Kidney epithelial cell (primary cell): ENCODE measurements around the gene SUN5. TPM values are rescaled to one million over a fixed set of nuclear protein-coding genes. Genes with fewer than 3 reads are reported as not detected.
"Not testable (repeated sequence)": the region's sequence is repeated elsewhere in the genome, so short reads cannot be mapped to it uniquely, and the experiment has no call there.

Experiments used
- DNase-seq: peaks from one replicate; pipeline ENCODE4 v3.0.0-alpha.2; 2010; ENCODE audit warnings: low read depth
- H3K27me3 ChIP-seq: 2 replicates; pipeline ENCODE4 v1.6.0; 2011; ENCODE audit warnings: low read length; ENCODE audit not compliant: control insufficient read depth, insufficient read depth
- H3K36me3 ChIP-seq: 2 replicates; pipeline ENCODE4 v1.5.1; 2011; ENCODE audit warnings: low read length; ENCODE audit not compliant: control insufficient read depth, insufficient read depth
- H3K4me3 ChIP-seq: 2 replicates; pipeline ENCODE4 v1.5.1; 2011; ENCODE audit warnings: low read depth, mild to moderate bottlenecking, control low read depth, low read length
- total RNA-seq: library from RNA; depleted of rRNA; stranded (reverse); fragments of >200 nt; gene quantifications from 2 replicates; pipeline ENCODE4 v1.2.3, GENCODE V29; 2015
- TF ChIP-seq, protein P1 (sequence below): IDR thresholded peaks from 2 replicates; pipeline ENCODE4 v1.5.1; 2011; ENCODE audit warnings: mild to moderate bottlenecking, moderate library complexity, low read length, control low read depth, inconsistent platforms; ENCODE audit not compliant: insufficient read depth, poor library complexity, severe bottlenecking

The SUN5 gene
- total RNA-seq, 1 donor from 2014 or later = not detected

DNA sequence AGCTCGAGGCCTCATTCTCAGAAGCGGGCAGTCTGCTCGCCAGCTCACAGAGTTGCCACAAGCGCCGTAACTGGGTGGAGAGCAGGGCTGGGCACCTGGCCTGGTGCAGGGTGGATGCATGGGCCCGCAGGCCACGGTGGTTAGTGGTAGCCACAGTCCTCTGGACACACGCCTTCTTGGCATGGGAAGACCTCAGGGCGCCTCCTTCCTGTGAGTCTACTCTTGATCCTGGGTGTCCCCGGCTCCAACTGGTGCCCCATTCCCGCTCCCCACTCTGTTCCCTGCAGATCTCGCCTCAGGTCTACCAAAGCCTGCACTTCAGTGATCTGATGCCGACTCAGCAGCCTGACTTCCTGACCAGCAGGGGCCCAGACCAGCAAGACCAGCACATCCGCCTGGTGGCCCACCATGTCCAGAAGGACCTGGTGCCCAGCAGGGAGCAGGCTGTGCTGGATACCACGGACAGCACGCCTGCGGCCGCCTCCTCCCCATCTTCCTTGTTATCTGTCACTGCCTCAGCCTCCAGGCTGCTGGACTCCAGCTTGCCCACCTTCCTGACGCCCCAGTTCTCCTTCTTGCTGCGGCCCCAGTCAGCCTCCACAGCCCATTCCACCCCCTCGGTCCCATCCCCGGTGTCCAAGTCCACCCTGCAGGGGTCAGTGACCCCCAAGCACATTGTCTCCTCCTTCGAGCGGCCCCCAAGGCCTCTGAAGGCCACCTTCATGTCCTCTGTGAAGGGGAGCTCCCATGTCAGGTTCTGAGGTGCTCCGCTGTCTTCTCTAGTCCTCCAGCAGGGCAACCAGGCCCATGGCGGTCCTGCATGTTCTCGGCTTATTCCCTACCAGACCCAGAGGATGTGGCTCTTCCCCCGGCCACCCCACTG is 43.1 kb downstream of the SUN5 start:
- no peak for DNase-seq
- TF ChIP-seq, protein P1, sequence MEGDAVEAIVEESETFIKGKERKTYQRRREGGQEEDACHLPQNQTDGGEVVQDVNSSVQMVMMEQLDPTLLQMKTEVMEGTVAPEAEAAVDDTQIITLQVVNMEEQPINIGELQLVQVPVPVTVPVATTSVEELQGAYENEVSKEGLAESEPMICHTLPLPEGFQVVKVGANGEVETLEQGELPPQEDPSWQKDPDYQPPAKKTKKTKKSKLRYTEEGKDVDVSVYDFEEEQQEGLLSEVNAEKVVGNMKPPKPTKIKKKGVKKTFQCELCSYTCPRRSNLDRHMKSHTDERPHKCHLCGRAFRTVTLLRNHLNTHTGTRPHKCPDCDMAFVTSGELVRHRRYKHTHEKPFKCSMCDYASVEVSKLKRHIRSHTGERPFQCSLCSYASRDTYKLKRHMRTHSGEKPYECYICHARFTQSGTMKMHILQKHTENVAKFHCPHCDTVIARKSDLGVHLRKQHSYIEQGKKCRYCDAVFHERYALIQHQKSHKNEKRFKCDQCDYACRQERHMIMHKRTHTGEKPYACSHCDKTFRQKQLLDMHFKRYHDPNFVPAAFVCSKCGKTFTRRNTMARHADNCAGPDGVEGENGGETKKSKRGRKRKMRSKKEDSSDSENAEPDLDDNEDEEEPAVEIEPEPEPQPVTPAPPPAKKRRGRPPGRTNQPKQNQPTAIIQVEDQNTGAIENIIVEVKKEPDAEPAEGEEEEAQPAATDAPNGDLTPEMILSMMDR = no peak
- H3K27me3 ChIP-seq = no peaks in the 10 kb centered on the region
- no peak overlapping the region for H3K4me3 ChIP-seq
- no peaks in the 10 kb centered on the region for H3K36me3 ChIP-seq

DNA sequence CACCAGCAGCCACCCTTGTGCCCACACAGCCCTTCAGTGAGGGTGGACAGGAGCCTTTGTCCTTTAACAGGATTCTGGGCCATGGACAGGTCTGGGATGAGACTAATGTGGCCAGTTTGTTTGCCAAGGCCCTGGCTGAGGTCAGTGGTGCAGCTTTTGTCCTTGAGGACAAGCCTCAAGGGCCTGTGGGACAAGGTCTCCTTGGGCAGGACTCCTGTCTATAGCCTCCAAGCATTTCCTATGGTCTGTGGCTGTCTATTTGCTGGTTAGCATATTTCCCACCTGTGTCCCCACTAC is 44.1 kb downstream of the SUN5 start:
- no peak for DNase-seq
- no peak overlapping the region for H3K4me3 ChIP-seq
- no peaks in the 10 kb centered on the region for H3K27me3 ChIP-seq
- TF ChIP-seq, protein P1 = no peak
- H3K36me3 ChIP-seq = no peaks in the 10 kb centered on the region

DNA sequence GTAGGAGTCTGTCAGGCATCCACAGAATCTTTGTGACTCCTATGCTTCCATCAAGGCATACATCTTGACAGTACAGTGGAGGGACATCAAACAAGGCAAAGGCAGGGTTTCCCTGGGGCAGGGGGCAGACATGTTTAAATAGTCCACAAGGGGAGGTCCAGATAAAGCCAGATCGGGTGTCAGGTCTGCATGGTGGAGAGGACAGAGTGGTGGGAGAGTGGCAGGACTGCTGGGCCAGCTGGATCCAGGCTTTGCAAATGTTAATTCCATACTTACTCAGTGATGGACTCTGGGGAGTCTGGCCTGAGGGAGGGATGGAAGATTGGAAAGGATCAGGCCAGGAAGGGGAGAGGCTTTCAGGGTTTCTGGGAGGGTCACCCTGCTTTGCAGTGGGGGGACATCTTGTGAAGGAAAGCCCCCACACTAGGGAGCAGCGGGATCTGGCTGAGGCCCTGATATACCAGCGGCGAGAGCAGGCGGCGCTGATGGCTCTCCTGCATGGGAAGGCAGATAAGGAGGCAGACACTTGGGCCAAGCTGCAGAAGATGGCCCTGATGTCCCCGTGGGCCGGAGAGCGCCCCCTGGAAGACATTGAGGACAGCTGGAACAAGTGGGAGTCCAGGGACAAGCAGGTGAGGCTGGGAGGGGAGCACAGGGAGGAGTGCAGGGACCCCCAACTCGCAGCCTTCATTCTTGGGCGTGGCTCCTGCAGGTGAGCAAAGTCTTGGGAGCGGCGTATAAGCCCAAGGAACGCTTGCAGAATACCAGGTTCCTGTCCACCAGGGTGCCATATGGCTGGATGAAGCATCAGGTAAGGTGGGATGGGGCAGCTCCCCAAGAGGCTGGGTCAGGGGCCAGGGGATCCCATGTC is 44.6 kb downstream of the SUN5 start:
- DNase-seq = no peak
- TF ChIP-seq, protein P1 = no peak
- Histone ChIP-seq H3K27me3 (no peaks in the 10 kb centered on the region), H3K4me3 (no peak overlapping the region), H3K36me3 (no peaks in the 10 kb centered on the region)

DNA sequence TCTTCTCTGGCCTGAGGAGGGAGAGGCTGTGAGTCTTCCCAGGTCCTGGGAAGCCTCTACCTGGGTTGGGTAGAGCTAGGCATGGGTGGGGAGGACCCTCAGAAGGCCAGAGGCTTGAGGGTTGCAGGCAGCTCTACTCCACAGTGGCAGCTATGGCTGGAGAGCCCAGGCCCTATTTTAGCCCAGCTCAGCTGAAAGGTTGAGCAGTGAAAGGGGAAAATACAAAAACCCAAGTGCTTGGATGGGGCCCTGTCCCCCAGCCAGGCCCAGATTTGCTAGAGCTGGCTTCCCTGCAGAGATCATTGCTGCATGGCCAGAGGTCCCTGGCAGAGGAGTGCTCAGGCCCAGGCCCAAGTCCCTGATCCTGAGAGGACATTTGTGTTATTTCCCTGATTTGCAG is 45.7 kb downstream of the SUN5 start:
- Histone ChIP-seq H3K36me3 (no peaks in the 10 kb centered on the region), H3K27me3 (no peaks in the 10 kb centered on the region), H3K4me3 (no peak overlapping the region)
- no peak for DNase-seq
- TF ChIP-seq, protein P1 = no peak

DNA sequence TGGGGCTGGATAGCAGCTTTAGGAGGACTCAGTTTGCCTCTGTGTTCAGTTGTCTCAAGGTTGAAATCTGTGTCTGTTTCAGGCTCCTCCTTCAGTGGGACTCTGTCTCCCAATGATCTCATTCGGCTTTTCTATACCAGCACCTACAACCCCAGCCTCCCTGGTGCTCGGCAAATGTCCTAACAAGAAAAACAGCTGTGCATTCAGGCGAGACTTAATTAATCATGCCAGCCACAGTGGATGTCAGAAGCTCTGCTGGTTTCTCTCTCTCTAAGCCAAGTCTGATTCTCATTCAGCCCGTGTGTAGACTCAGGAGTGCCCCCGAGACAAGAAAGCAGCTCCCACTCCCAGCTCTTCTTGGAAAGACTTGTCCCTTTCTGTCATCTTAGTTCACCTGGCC is 46.8 kb downstream of the SUN5 start:
- Histone ChIP-seq H3K36me3 (no peaks in the 10 kb centered on the region), H3K4me3 (no peak overlapping the region), H3K27me3 (no peaks in the 10 kb centered on the region)
- TF ChIP-seq, protein P1 = no peak
- DNase-seq = peak; percentile 2

DNA sequence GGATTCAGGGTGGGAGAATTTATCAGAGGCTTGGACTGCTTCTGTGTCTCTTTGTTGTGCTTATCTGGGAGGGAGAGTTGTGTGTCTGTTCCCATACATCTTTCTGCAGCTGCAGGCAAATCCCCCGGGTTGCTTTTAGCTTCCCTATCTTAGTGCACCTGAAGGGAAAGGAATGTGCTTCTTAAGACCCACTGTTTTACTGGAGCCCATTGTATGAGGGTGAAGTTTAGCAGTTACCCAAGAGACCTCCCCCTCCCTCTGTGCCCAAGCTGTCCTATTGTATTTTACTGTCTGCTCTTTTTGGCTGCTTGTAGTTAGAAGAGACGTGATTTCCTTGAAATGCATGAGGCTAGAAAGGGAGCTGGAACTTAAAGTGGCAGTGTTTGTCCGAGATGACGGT is 53.7 kb downstream of the SUN5 start:
- not testable (repeated sequence) for H3K4me3 ChIP-seq, DNase-seq, H3K27me3 ChIP-seq, H3K36me3 ChIP-seq
